ENCODE data around the gene KCTD7.

DNA sequence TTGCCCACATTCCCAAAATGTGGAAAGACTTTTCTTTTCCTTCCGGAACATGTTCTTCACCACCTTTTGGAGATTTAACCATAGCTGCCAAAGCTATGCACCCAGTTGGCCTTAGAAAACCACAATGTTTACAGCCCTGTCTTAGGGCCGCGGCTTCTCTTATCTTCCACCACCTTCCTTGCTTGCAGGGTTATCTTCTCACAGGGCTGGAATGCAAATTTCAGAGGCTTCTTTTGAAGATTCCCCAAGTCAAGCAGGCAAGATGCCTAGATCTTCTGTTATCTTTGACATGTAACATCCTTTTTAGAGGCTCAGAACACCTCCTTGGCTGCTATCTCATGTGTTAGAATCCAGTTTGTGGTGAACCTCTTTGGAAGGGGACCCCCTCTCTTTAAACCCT, 11.1 kb downstream of the KCTD7 start:
- TF ChIP-seq YY1 (IDR thresholded peaks at IDR 0.05; ENCODE audit: insufficient read depth, insufficient read length), result no peak
- TF ChIP-seq ZNF274 (IDR thresholded peaks at IDR 0.05; ENCODE audit: low read depth, low read length), result no peak
- TF ChIP-seq SUZ12 (IDR thresholded peaks at IDR 0.05; ENCODE audit: extremely low read depth, insufficient read depth, insufficient read length), result no peak

Measured in NT2/D1 (cell line).